Choroid plexus epithelial cell (primary cell): ENCODE data around the gene PCK1.

Experiments used
- DNase-seq: peaks from one replicate; pipeline ENCODE4 v3.0.0-alpha.2; 2010; ENCODE audit warnings: low read depth
- H3K4me3 ChIP-seq: 2 replicates; pipeline ENCODE4 v1.5.1; 2011; ENCODE audit warnings: low read depth, mild to moderate bottlenecking, control low read depth, low read length, moderate library complexity
- TF ChIP-seq, protein P1 (sequence below): conservative IDR thresholded peaks from 2 replicates; pipeline ENCODE4 v1.5.1; 2011; ENCODE audit warnings: low read depth, mild to moderate bottlenecking, control low read depth, inconsistent platforms, low read length, moderate library complexity

PCK1 gene

DNA sequence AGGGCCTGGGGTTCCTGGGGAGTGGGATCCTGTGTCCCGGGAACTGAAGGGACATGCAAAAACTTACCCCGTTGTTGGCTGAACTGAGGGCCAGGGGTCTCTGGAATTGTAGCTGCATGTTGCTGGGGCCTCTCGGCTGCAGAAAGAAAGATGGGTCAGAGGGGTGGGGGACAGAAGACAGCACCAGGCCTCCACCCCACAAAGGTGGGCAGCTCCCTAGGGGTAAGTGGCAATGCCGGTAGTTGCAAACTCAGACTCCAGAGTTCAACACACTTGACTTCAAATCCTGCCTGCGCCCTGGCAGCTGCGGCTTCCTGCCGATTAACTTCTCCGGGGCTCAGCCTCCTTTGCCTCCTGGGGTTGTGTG is 54.5 kb downstream of the PCK1 start:
- H3K4me3 ChIP-seq = no peak overlapping the region
- DNase-seq = no peak
- TF ChIP-seq, protein P1, sequence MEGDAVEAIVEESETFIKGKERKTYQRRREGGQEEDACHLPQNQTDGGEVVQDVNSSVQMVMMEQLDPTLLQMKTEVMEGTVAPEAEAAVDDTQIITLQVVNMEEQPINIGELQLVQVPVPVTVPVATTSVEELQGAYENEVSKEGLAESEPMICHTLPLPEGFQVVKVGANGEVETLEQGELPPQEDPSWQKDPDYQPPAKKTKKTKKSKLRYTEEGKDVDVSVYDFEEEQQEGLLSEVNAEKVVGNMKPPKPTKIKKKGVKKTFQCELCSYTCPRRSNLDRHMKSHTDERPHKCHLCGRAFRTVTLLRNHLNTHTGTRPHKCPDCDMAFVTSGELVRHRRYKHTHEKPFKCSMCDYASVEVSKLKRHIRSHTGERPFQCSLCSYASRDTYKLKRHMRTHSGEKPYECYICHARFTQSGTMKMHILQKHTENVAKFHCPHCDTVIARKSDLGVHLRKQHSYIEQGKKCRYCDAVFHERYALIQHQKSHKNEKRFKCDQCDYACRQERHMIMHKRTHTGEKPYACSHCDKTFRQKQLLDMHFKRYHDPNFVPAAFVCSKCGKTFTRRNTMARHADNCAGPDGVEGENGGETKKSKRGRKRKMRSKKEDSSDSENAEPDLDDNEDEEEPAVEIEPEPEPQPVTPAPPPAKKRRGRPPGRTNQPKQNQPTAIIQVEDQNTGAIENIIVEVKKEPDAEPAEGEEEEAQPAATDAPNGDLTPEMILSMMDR = no peak

DNA sequence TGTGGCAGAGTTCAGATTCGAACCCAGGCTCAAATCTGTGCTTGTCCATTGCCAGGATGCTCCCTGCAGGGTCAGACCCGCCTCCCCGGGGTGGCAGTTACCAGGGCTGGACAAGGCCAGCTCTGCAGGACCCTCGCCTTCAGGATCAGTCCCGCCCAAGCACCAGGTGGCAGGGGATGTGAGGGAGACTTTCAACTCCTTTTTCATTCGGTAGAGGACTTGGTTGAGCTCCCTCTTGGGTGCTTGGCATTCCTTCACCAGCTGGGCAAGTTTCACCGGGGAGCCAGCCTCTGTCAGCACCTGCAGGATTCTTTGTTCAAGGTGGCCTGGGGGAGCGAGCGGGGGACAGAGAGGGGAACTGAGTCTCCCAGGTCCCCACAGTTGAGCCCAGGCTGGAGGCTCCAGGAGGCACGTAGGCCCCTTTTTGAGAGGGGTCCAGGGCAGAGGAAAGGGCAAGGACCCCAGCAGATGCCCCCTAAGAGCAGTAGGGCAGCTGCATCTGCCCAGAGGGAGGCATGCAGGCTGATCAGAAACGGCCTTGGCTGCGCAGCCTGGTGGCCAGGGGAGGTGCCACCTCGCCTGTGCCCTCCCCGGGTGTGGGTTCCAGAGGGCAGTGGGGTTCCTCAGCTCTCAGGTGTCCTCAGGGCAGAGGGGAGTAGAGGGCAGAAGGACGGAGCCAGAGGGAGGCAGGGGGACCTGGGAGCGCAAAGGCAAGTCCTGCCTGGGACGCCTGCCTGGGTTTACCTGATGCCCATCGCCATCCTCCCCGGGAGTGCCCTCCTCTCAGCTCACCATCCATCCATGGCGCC is 55.4 kb downstream of the PCK1 start:
- no peak overlapping the region for H3K4me3 ChIP-seq
- no peak for DNase-seq
- TF ChIP-seq, protein P1 = no peak

GRCh38 chr20:57617079-57617795 is 56.3 kb downstream of the PCK1 start:
- H3K4me3 ChIP-seq = no peak overlapping the region
- TF ChIP-seq, protein P1 = no peak
- no peak for DNase-seq
